Measurements from ENCODE around the gene NKAIN4.
A peak's percentile ranks its signal among the peaks of the same experiment; 100 is the strongest.

The NKAIN4 gene

DNA sequence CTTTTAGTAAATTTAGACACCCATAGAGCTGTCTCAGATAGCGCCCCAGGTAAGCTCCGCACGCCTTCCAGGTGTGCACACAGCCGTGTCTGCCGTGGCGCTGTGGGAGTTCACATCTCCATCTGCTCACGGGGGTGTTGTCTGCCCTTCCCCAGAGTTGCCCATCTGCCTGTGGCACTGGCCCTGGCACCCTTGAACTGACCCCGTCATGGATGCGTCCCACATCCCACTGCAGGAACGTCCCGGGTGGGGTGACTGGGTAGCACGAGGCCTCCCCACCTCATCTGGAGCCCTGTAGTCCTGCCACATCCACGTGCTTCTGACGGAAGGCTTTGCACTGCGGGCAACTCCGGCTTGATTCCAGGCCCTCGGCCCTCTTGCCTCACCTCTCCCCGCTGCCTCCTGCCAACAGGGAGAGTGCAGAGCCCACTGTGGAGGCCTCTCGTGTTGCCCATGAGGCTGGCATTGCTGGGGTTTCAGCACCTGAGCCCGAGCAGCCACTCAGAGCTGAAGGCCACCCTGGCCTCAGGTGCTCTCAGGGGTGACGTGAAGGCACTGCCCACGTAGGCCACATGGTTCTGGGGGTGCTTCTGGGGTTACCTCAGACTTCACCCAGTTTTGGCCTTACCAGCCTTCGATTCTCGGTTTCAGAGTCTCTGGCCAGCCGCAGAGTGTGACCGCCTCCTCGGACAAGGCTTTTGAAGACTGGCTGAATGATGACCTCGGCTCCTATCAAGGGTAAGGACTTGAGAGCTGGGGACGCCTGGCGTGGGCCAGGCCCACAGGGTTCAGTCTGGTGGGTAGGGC, 23.4 kb upstream of the NKAIN4 start:
- H3K4me3 Mint-ChIP-seq = no peak overlapping the region
- DNase-seq (ENCODE audit: low spot score in 2 of 2) = no peak
- H3K4me1 Mint-ChIP-seq = peaks cover 11% of the 10 kb centered on the region
- H3K27ac Mint-ChIP-seq (ENCODE audit: low read depth) = no peak overlapping the region
- no peaks in the 10 kb centered on the region for H3K9me3 Mint-ChIP-seq
- ATAC-seq (replicated peaks; ENCODE audit: extremely low read depth, poor library complexity, severe bottlenecking) = no peak
- H3K36me3 Mint-ChIP-seq (ENCODE audit: insufficient read depth) = peaks cover 25% of the 10 kb centered on the region
- H3K27me3 Mint-ChIP-seq = no peaks in the 10 kb centered on the region

DNA sequence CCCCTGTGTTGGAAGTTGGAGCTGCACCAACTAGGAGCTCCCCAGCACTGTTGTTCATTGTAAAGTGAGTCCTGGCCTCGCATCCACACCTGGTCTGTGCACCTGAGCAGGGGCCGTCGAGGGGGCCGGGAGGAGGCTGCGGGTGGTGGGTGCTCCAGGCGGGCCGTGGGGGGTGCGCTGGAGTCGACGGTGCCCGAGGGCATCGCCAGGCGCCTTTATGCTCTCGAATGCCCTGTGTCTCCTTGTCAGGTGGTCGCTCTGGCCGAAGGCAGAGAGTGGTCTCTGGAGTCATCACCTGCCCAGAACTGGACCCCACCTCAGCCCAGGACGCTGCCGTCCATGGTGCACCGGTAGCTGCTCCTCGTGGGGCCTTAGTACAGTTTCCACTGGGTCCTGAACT, 22.7 kb upstream of the NKAIN4 start:
- peaks cover 11% of the 10 kb centered on the region for H3K4me1 Mint-ChIP-seq
- no peaks in the 10 kb centered on the region for H3K9me3 Mint-ChIP-seq
- no peak overlapping the region for H3K4me3 Mint-ChIP-seq
- DNase-seq (ENCODE audit: low spot score in 2 of 2) = no peak
- no peaks in the 10 kb centered on the region for H3K27me3 Mint-ChIP-seq
- no peak overlapping the region for H3K27ac Mint-ChIP-seq (ENCODE audit: low read depth)
- peaks cover 25% of the 10 kb centered on the region for H3K36me3 Mint-ChIP-seq (ENCODE audit: insufficient read depth)
- no peak for ATAC-seq (replicated peaks; ENCODE audit: extremely low read depth, poor library complexity, severe bottlenecking)

- Mint-ChIP-seq H3K36me3 (ENCODE audit: insufficient read depth) (peaks cover 25% of the 10 kb centered on the region), H3K9me3 (no peaks in the 10 kb centered on the region), H3K27ac (ENCODE audit: low read depth) (no peak overlapping the region), H3K4me1 (peaks cover 18% of the 10 kb centered on the region), H3K4me3 (no peak overlapping the region), H3K27me3 (no peaks in the 10 kb centered on the region)
- no peak for DNase-seq (ENCODE audit: low spot score in 2 of 2)
- ATAC-seq (replicated peaks; ENCODE audit: extremely low read depth, poor library complexity, severe bottlenecking) = no peak
Observed at GRCh38 chr20:63275825-63276224, 21.6 kb upstream of the NKAIN4 start.

GRCh38 chr20:63274381-63275228, 20.3 kb upstream of the NKAIN4 start:
- DNase-seq (ENCODE audit: low spot score in 2 of 2) = no peak
- Mint-ChIP-seq H3K27me3 (no peaks in the 10 kb centered on the region), H3K4me1 (peaks cover 18% of the 10 kb centered on the region), H3K36me3 (ENCODE audit: insufficient read depth) (peaks cover 20% of the 10 kb centered on the region), H3K4me3 (peak overlapping the region; percentile 92), H3K9me3 (no peaks in the 10 kb centered on the region), H3K27ac (ENCODE audit: low read depth) (no peak overlapping the region)
- ATAC-seq (replicated peaks; ENCODE audit: extremely low read depth, poor library complexity, severe bottlenecking) = no peak

GRCh38 chr20:63273635-63274380, 19.5 kb upstream of the NKAIN4 start:
- H3K27ac Mint-ChIP-seq (ENCODE audit: low read depth) = peak overlapping the region; percentile 91
- no peak for DNase-seq (ENCODE audit: low spot score in 2 of 2)
- ATAC-seq (replicated peaks; ENCODE audit: extremely low read depth, poor library complexity, severe bottlenecking) = no peak
- peak overlapping the region; percentile 92 for H3K4me3 Mint-ChIP-seq
- H3K4me1 Mint-ChIP-seq = peaks cover 18% of the 10 kb centered on the region
- no peaks in the 10 kb centered on the region for H3K9me3 Mint-ChIP-seq
- H3K27me3 Mint-ChIP-seq = no peaks in the 10 kb centered on the region
- peaks cover 13% of the 10 kb centered on the region for H3K36me3 Mint-ChIP-seq (ENCODE audit: insufficient read depth)

- H3K4me3 Mint-ChIP-seq = peak overlapping the region; percentile 92
- H3K9me3 Mint-ChIP-seq = no peaks in the 10 kb centered on the region
- no peak for DNase-seq (ENCODE audit: low spot score in 2 of 2)
- H3K27ac Mint-ChIP-seq (ENCODE audit: low read depth) = peak overlapping the region; percentile 91
- H3K4me1 Mint-ChIP-seq = peaks cover 18% of the 10 kb centered on the region
- peaks cover 11% of the 10 kb centered on the region for H3K36me3 Mint-ChIP-seq (ENCODE audit: insufficient read depth)
- peaks cover 2% of the 10 kb centered on the region for H3K27me3 Mint-ChIP-seq
- no peak for ATAC-seq (replicated peaks; ENCODE audit: extremely low read depth, poor library complexity, severe bottlenecking)
Observed at GRCh38 chr20:63273059-63273579, 18.9 kb upstream of the NKAIN4 start.

DNA sequence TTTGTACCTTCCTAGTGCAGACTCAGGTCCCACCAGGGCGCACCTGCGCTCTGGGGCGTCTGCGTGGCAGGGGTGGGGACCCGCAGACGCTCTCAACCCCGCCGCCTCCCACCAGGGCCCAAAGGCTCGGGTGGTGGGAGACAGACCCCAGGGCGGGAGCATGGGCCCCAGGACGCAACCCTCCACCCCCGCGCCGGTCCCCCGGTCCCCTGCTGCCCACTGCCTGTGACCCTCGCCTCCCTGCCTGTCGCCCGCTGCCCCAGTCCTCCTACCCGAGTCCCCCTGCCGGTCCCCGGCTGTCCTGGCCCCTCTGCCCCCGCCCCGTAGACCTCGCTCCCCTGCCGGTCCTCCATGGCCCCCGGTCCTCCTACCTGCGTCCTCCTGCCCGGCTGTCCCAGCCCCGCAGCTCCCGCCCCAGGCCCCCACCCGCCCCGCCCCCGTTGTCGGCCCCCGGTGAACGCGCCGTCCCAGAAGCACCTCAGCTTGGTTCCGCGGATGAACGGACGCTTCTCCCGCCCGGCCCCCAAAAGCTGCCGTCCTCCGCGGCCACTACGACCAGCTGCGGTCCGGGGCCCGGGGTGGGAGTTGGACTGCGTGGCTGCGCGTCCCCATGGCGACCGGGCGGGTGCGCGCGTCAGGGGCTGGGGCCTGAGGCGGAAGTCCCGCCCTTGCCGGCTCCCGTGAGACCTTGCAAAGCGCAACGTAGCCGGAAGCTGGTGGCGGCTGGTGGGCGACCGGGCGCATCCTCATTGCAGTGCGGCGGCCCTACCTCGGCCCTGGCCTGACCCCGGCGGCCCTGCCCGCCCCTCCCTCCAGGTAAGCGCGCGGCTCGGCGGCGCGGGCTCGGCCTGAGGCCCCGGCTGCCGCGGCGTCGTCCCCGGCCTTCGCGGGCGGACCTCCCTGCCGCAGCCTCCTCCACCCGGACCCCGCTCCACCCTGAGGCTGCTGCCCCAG, 18.1 kb upstream of the NKAIN4 start, which contains the start of gene ARFGAP1:
Gene ARFGAP1, plus strand, starts transcription at position 709 of the 954 bp plus-strand sequence. CDS start 2,768 bp downstream, outside the sequence.
- Mint-ChIP-seq H3K36me3 (ENCODE audit: insufficient read depth) (peaks cover 6% of the 10 kb centered on the region), H3K4me1 (peaks cover 18% of the 10 kb centered on the region), H3K27me3 (peaks cover 9% of the 10 kb centered on the region), H3K27ac (ENCODE audit: low read depth) (peak within 1 kb of the TSS; percentile 91), H3K9me3 (no peaks in the 10 kb centered on the region), H3K4me3 (peak within 1 kb of the TSS; percentile 92)
- DNase-seq (ENCODE audit: low spot score in 2 of 2) = peak; percentile 74 to 75
- peak; percentile 99 for ATAC-seq (replicated peaks; ENCODE audit: extremely low read depth, poor library complexity, severe bottlenecking)

DNA sequence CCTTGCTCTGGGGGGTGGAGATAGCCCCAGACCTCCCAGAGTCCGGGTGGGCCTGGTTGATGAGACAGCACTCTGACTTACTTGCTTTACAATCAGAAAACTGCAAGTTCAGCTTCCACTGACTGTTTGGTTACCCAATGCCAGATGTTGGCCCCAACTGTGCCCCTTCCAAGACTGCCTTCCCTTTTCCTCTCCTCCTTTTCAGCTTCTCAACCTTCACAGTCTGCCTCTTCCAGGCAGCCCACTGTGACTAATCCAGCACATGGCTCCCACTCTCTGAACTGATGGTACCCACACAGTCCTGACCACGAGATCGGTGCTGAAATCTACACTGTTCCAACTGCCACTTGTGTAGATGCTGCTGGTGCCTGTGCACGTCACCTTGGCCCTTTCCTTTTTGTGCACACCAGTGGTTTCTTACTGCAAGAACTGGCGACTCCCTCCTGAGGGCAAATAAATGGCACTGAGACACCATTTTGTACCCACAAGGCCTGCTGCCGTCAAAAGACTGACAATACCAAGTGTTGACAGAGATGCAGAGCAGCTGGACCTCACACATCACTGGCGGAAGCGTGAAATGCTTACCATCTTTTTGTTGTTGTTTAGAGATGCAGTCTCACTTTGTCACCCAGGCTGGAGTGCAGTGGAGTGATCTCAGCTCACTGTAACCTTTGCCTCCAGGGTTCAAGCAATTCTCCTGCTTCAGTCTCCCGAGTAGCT, 16.5 kb upstream of the NKAIN4 start:
- H3K4me1 Mint-ChIP-seq = peaks cover 18% of the 10 kb centered on the region
- peaks cover 16% of the 10 kb centered on the region for H3K27me3 Mint-ChIP-seq
- H3K9me3 Mint-ChIP-seq = no peaks in the 10 kb centered on the region
- H3K4me3 Mint-ChIP-seq = peak overlapping the region; percentile 92
- ATAC-seq (replicated peaks; ENCODE audit: extremely low read depth, poor library complexity, severe bottlenecking) (no peak), DNase-seq (ENCODE audit: low spot score in 2 of 2) (no peak)
- H3K27ac Mint-ChIP-seq (ENCODE audit: low read depth) = no peak overlapping the region
- H3K36me3 Mint-ChIP-seq (ENCODE audit: insufficient read depth) = peaks cover 6% of the 10 kb centered on the region

DNA sequence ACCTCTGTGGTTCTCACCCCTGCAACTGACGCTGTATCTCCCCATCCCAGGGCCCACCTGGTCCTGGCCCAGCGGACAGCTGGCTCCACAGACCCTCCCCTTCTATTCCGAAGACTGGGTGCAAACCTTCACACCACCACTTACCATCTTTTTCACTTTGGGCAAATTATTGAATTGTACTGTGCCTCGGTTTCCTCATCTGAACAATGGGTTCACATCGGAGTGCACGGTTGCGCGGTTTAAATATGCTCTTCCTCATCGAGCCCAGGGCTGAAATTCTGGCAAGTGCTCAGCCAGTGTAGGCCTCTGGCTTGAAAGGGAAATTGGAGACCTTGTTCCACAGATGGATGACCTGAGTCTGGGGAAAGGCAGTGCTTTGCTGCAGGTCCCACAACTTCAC, 15.5 kb upstream of the NKAIN4 start:
- H3K27ac Mint-ChIP-seq (ENCODE audit: low read depth) = no peak overlapping the region

DNA sequence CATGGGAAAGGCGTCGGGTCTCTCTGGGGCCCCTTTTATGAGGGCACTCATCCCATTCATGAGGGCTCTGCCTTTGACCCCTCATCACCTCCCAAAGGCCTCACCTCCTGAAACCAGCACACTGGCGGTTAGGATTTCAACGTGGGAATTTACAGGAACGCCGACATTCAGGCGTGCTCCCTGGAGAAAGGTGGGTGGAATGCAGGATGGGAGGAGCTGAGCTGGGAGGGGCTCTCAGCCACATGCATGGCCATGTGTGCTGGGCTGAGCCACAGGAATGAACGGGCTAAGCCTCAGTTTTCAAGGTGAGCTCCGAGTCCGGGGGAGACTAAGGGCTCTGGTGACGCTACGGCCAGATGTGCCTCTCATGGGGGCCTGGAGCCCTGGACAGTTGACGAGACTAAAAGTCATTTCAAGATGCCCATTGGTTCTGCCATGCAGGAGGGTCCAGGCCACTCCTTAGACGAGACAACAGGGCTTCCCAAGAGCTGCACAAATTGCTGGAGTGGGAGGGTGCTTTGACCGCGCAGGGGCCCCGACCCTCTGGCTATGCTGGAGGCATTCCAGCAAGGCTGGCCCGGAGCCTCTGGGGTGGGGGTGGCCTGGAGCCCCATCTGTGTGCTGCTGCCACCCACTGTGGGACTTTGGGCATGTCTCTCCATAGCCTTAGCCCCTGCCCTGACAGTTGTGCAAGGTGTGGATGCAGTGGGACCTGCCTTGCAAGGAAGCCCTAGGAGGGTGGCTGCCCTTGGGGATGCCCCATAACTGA, 14.6 kb upstream of the NKAIN4 start:
- Mint-ChIP-seq H3K27me3 (peaks cover 26% of the 10 kb centered on the region), H3K27ac (ENCODE audit: low read depth) (no peak overlapping the region), H3K36me3 (ENCODE audit: insufficient read depth) (peaks cover 6% of the 10 kb centered on the region), H3K4me1 (peaks cover 16% of the 10 kb centered on the region), H3K9me3 (no peaks in the 10 kb centered on the region), H3K4me3 (no peak overlapping the region)
- DNase-seq (ENCODE audit: low spot score in 2 of 2) (no peak), ATAC-seq (replicated peaks; ENCODE audit: extremely low read depth, poor library complexity, severe bottlenecking) (no peak)

More for the DNA sequence above, 15.5 kb upstream of the NKAIN4 start:
- peaks cover 18% of the 10 kb centered on the region for H3K27me3 Mint-ChIP-seq
- H3K4me3 Mint-ChIP-seq = no peak overlapping the region
- no peaks in the 10 kb centered on the region for H3K9me3 Mint-ChIP-seq
- peaks cover 18% of the 10 kb centered on the region for H3K4me1 Mint-ChIP-seq
- no peak for ATAC-seq (replicated peaks; ENCODE audit: extremely low read depth, poor library complexity, severe bottlenecking)
- H3K36me3 Mint-ChIP-seq (ENCODE audit: insufficient read depth) = peaks cover 6% of the 10 kb centered on the region
- no peak for DNase-seq (ENCODE audit: low spot score in 2 of 2)

Measured in central memory CD8-positive, alpha-beta T cell (primary cell).